GM21381 (cell line): ENCODE data around the gene CFAP43.

Experiments
- ATAC-seq: cut with Tn5 transposase; IDR thresholded peaks from one replicate; pipeline ENCODE4 v1.9.1; 2021; ENCODE audit warnings: mild to moderate bottlenecking, moderate library complexity; ENCODE audit not compliant: unreplicated experiment

CFAP43 gene

GRCh38 chr10:104231784-104232612, at the start of gene CFAP43:
Gene CFAP43, minus strand, starts transcription at chr10:104232364. Its CDS starts 118 bp downstream, at chr10:104232246.
- peak; percentile 100 for ATAC-seq

- no peak for ATAC-seq
These were observed 49.5 kb upstream of the CFAP43 start for GRCh38 chr10:104281694-104282093.

GRCh38 chr10:104279550-104280259, 47.5 kb upstream of the CFAP43 start:
- ATAC-seq, result no peak

GRCh38 chr10:104277785-104278184, 45.6 kb upstream of the CFAP43 start:
- no peak for ATAC-seq

- no peak for ATAC-seq
These were observed 44.0 kb upstream of the CFAP43 start for GRCh38 chr10:104276192-104276591.

- peak; percentile 82 for ATAC-seq
These were observed 42.9 kb upstream of the CFAP43 start for GRCh38 chr10:104274762-104275721.

GRCh38 chr10:104273899-104274575, 41.9 kb upstream of the CFAP43 start:
- no peak for ATAC-seq

- no peak for ATAC-seq
These were observed 41.1 kb upstream of the CFAP43 start for GRCh38 chr10:104273286-104273685.

- peak; percentile 99 for ATAC-seq
These were observed 36.8 kb upstream of the CFAP43 start, which contains the start of gene GSTO2 for GRCh38 chr10:104268713-104269645. Gene GSTO2, plus strand, starts transcription at chr10:104269184. Its CDS starts 5,732 bp downstream, at chr10:104274916.

- ATAC-seq, result no peak
These were observed 36.2 kb upstream of the CFAP43 start for GRCh38 chr10:104268405-104268712.

- ATAC-seq, result no peak
These were observed 35.7 kb upstream of the CFAP43 start for GRCh38 chr10:104267721-104268404.

- ATAC-seq, result no peak
These were observed 32.6 kb upstream of the CFAP43 start for GRCh38 chr10:104264783-104265182.

GRCh38 chr10:104262055-104262454, 29.9 kb upstream of the CFAP43 start:
- no peak for ATAC-seq

GRCh38 chr10:104260775-104261115, 28.6 kb upstream of the CFAP43 start:
- ATAC-seq, result no peak

- ATAC-seq, result no peak
These were observed 28.0 kb upstream of the CFAP43 start for GRCh38 chr10:104259999-104260774.

GRCh38 chr10:104259456-104259855, 27.3 kb upstream of the CFAP43 start:
- ATAC-seq, result no peak

- no peak for ATAC-seq
These were observed 26.0 kb upstream of the CFAP43 start for GRCh38 chr10:104258209-104258608.

GRCh38 chr10:104257235-104257634, 25.1 kb upstream of the CFAP43 start:
- ATAC-seq, result no peak
